ENCODE measurements around the gene DCST1. TPM values are rescaled to one million over a fixed set of nuclear protein-coding genes. Genes with fewer than 3 reads are reported as not detected.

The DCST1 gene
- polyA plus RNA-seq, 2 of the 4 experiments (the other 2 are of a cell fraction) = 0.06 TPM; not detected in 1

- no peak for TF ChIP-seq EP300 (IDR thresholded peaks at IDR 0.05)
- peak; percentile 75 for TF ChIP-seq E2F6 (IDR thresholded peaks at IDR 0.05; ENCODE audit: borderline replicate concordance, low read depth)
- no peak for TF ChIP-seq KDM1A (IDR thresholded peaks at IDR 0.05; ENCODE audit: low read depth)
- TF ChIP-seq POLR2AphosphoS2 (conservative IDR thresholded peaks at IDR 0.05; ENCODE audit: low read length) = no peak
- TF ChIP-seq FOSB (CRISPR knock-in tag; IDR thresholded peaks at IDR 0.05) = no peak
- TF ChIP-seq FOSL2 (IDR thresholded peaks at IDR 0.05) = no peak
- peak; percentile 24; the same call in 1 of the 2 replicates for TF ChIP-seq FOSL2 (CRISPR knock-in tag; IDR thresholded peaks at IDR 0.05)
- TF ChIP-seq POLR2A (IDR thresholded peaks at IDR 0.05; ENCODE audit: low read length) = no peak
- TF ChIP-seq ZSCAN20 (CRISPR knock-in tag; IDR thresholded peaks at IDR 0.05) = no peak
- no peak for TF ChIP-seq PHF8 (IDR thresholded peaks at IDR 0.05; ENCODE audit: borderline replicate concordance, low read depth)
- TF ChIP-seq GATA3 (IDR thresholded peaks at IDR 0.05; ENCODE audit: borderline replicate concordance) = no peak
- TF ChIP-seq ZFP36 (IDR thresholded peaks at IDR 0.05; ENCODE audit: borderline replicate concordance, partially characterized antibody) = no peak
- TF ChIP-seq FOXS1 (CRISPR knock-in tag; IDR thresholded peaks at IDR 0.05) = no peak
- TF ChIP-seq BCL3 (IDR thresholded peaks at IDR 0.05) = no peak
- no peak for TF ChIP-seq CBX2 (IDR thresholded peaks at IDR 0.05; ENCODE audit: borderline replicate concordance, low read depth)
- no peak for TF ChIP-seq HOXB13 (CRISPR knock-in tag; IDR thresholded peaks at IDR 0.05; ENCODE audit: low read depth)
Measured at GRCh38 chr1:155085504-155086127, 52.0 kb downstream of the DCST1 start (continued).

- ATAC-seq (peak; percentile 19 to 58; a peak in 3 of 6 replicates), DNase-seq (ENCODE audit: low read depth in 1 of 2, low spot score in 1 of 2) (peak; percentile 69 to 82), FAIRE-seq (no peak)
- peaks cover 37% of the 10 kb centered on the region for H3K4me1 ChIP-seq
- 9% methylated on average over 12 of the region's 24 CpGs for WGBS (ENCODE audit: missing lambda C conversion rate)
- ChIA-PET CTCF (interaction anchor here (0.7 to 5.5 kb wide), 29 partner anchors 9 to 597 kb away, joined by 3 to 350 read pairs (median 6); partner anchors contain the start of genes ADAM15, DCST1, DCST2 and EFNA1), POLR2A (interaction anchor here (1.8 kb wide), 1 partner anchor 113 kb away, joined by 7 read pairs; no protein-coding TSS in a partner anchor)
- peak overlapping the region; percentile 74 to 88 for H3K27ac ChIP-seq
- TF ChIP-seq CHD2 (IDR thresholded peaks at IDR 0.05; ENCODE audit: low read length, partially characterized antibody) (no peak), MAZ (IDR thresholded peaks at IDR 0.05; ENCODE audit: borderline replicate concordance, low read depth, low read length) (no peak), MAX (IDR thresholded peaks at IDR 0.05) (peak; percentile 60; the same call in 1 of the 2 replicates), TFCP2L1 (CRISPR knock-in tag; IDR thresholded peaks at IDR 0.05) (no peak), SMC3 (IDR thresholded peaks at IDR 0.05) (peak; percentile 48), RAD21 (conservative IDR thresholded peaks at IDR 0.05 in 1 of 2, IDR thresholded peaks at IDR 0.05 in 1 of 2) (peak; percentile 26 to 39; a peak in 3 of 5 replicates), PHF8 (IDR thresholded peaks at IDR 0.05; ENCODE audit: borderline replicate concordance, low read depth) (no peak), CTCF (IDR thresholded peaks at IDR 0.05) (peak; percentile 90), BCL3 (IDR thresholded peaks at IDR 0.05) (no peak), RARB (CRISPR knock-in tag; IDR thresholded peaks at IDR 0.05) (no peak), HEYL (CRISPR knock-in tag; IDR thresholded peaks at IDR 0.05) (no peak)
- peak overlapping the region; percentile 100 for H3K4me2 ChIP-seq
- no peaks in the 10 kb centered on the region for H3K9me3 ChIP-seq
- peak overlapping the region; percentile 59 for H3K4me3 ChIP-seq
Measured at GRCh38 chr1:155086128-155086741, 52.6 kb downstream of the DCST1 start.

Measured in A549 (cell line).